Right atrium auricular region (tissue), 2 donors: ENCODE measurements around the gene KRT9. TPM values are rescaled to one million over a fixed set of nuclear protein-coding genes. Genes with fewer than 3 reads are reported as not detected.
"Not testable (repeated sequence)": the region's sequence is repeated elsewhere in the genome, so short reads cannot be mapped to it uniquely, and the experiment has no call there.

Experiments
- DNase-seq: peaks from one replicate; pipeline ENCODE4 v3.0.0-alpha.2; 2019; ENCODE audit warnings: low spot score
- H3K27ac ChIP-seq, 2 donors: fragments of 200-600 bp; sonication (generic); 1 replicate in 1 of 2; 2 replicates in 1 of 2; pipeline ENCODE4 v1.5.1; 2016 to 2019
- H3K27me3 ChIP-seq, 2 donors: fragments of 200-600 bp; sonication (generic); one replicate each; pipeline versions ENCODE4 v1.5.1 to v1.6.0; 2017 to 2019
- H3K36me3 ChIP-seq: fragments of 200-600 bp; sonication (generic); one replicate; pipeline ENCODE4 v1.5.1; 2016
- H3K4me1 ChIP-seq, 2 donors: fragments of 200-600 bp; sonication (generic); one replicate each; pipeline versions ENCODE4 v1.5.1 to v1.6.0; 2017 to 2019
- H3K4me3 ChIP-seq, 2 donors: fragments of 200-600 bp; sonication (generic); 1 replicate in 1 of 2; 2 replicates in 1 of 2; pipeline ENCODE4 v1.5.1; 2017 to 2019; ENCODE audit warnings: mild to moderate bottlenecking in 1 of 2, moderate library complexity in 1 of 2
- H3K9me3 ChIP-seq, 2 donors: fragments of 200-600 bp; sonication (generic); one replicate each; pipeline ENCODE4 v1.5.1; 2019
- total RNA-seq, 2 donors: library from RNA; depleted of rRNA; stranded (reverse); fragments of >200 nt; gene quantifications; one replicate each; pipeline ENCODE4 v1.1.0, GENCODE V29; 2016
- TF ChIP-seq, protein P1 (sequence below), 2 donors: fragments of 200-600 bp; sonication (generic); IDR thresholded peaks; one replicate each; pipeline ENCODE4 v1.5.1; 2019; ENCODE audit warnings: antibody characterized with exemption in 2 of 2

Gene KRT9
- total RNA-seq, 2 donors from 2014 or later: not detected

DNA sequence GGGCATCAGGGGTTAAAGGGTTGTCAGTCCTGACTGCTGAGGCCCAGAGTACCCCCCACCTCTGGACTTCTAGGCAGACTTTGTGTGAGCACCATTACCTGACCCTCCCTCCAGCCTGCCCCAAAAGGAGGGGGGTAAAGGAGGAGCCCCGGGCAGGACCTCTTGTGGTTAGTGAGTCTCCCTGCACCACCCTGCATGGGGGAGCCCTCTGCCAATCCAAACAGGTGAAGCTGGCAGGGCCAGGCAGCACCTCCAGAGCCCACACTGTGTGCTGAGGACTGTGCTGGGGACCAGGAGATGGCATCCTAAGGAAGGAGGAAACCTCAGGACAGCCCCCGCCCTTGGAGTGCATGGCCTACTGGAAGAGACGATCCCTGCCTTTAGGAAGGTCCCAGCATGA is 17.4 kb upstream of the KRT9 start:
- H3K4me3 ChIP-seq: no peak overlapping the region
- DNase-seq: no peak
- H3K27ac ChIP-seq: no peak overlapping the region
- no peaks in the 10 kb centered on the region for H3K36me3 ChIP-seq
- H3K9me3 ChIP-seq: no peaks in the 10 kb centered on the region
- H3K4me1 ChIP-seq: no peaks in the 10 kb centered on the region
- TF ChIP-seq, protein P1, sequence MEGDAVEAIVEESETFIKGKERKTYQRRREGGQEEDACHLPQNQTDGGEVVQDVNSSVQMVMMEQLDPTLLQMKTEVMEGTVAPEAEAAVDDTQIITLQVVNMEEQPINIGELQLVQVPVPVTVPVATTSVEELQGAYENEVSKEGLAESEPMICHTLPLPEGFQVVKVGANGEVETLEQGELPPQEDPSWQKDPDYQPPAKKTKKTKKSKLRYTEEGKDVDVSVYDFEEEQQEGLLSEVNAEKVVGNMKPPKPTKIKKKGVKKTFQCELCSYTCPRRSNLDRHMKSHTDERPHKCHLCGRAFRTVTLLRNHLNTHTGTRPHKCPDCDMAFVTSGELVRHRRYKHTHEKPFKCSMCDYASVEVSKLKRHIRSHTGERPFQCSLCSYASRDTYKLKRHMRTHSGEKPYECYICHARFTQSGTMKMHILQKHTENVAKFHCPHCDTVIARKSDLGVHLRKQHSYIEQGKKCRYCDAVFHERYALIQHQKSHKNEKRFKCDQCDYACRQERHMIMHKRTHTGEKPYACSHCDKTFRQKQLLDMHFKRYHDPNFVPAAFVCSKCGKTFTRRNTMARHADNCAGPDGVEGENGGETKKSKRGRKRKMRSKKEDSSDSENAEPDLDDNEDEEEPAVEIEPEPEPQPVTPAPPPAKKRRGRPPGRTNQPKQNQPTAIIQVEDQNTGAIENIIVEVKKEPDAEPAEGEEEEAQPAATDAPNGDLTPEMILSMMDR (IDR thresholded peaks at IDR 0.05): no peak
- H3K27me3 ChIP-seq: no peaks in the 10 kb centered on the region

- Histone ChIP-seq H3K4me3 (no peak overlapping the region), H3K27me3 (no peaks in the 10 kb centered on the region), H3K36me3 (no peaks in the 10 kb centered on the region), H3K9me3 (no peaks in the 10 kb centered on the region), H3K27ac (no peak overlapping the region), H3K4me1 (no peaks in the 10 kb centered on the region)
- no peak for DNase-seq
- TF ChIP-seq, protein P1 (IDR thresholded peaks at IDR 0.05): no peak
Observed at GRCh38 chr17:41588126-41588810, 16.4 kb upstream of the KRT9 start.

DNA sequence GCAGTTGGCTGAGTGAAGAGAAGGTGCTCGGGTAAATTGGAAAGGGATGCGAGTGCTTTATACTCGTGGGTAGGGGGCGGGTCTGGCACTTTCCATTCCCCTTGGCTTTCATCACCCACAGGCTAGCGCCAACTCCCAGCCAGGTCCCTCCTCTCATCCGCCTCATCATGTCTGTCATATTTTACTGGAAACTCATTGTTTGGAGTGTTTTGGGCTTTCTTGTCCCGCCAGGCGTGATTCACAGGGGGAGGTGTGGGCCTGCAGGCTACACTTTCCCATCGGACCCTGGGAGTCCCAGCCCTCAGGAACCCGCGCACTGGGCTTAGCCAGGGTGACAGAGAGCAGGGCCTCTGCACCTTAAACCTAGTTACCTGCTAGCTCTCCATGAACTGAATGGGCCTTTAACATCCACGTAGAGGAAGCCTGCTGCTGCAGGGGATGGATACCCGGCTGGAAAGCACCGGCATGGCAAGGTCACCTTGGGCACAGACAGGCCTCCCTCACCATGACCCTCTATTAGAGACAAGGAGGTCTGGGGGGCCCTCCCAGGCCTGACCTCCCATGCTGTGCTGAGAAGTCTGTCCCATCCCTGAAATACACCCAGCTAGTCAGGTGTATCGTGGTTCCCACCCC is 15.1 kb upstream of the KRT9 start, which contains the start of gene KRT14:
Gene KRT14, minus strand, starts transcription at position 33 of the 633 bp plus-strand sequence. CDS start 61 bp downstream, outside the sequence.
- no peaks in the 10 kb centered on the region for H3K4me1 ChIP-seq
- H3K27ac ChIP-seq: no peak within 1 kb of the TSS
- TF ChIP-seq, protein P1 (IDR thresholded peaks at IDR 0.05): no peak
- no peaks in the 10 kb centered on the region for H3K27me3 ChIP-seq
- no peaks in the 10 kb centered on the region for H3K9me3 ChIP-seq
- H3K36me3 ChIP-seq: no peaks in the 10 kb centered on the region
- no peak within 1 kb of the TSS for H3K4me3 ChIP-seq
- no peak for DNase-seq

DNA sequence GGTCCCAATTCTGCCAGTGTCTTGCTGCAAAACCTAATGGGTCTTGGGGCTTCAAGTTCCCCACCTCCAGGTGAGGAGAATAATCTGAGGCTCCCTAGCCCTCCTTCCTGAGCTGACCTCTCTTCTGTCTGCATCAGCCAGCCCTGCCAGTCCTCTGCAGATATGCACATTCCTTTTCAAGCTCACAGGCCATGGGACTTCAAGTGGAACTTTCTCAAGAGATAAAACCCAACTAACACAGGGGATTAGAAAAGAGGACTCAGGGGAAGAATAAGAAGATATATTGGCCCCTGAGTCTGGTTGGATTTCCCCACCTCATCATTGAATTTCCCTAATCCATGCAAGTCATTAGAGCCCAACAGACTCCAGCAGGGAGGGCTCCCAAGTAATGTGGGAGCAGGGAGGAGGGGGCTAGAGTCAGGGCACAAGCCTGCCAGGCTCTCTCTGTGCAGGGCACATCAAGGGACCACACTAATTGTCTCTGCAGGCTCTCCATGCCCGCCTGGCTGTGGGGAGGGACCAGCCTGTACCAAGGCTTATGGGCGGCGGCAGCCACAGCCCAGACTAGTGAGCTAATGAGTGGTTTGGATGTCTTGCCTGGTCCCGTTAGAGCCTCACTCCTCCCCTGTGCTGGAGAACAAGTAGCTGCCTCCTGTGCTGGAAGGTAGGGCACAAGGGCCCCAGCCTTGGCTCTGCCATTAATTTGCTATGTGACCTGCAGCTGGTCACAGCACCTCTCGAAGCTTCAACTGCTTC is 13.6 kb upstream of the KRT9 start:
- Histone ChIP-seq H3K27ac (no peak overlapping the region), H3K36me3 (no peaks in the 10 kb centered on the region), H3K9me3 (no peaks in the 10 kb centered on the region), H3K27me3 (no peaks in the 10 kb centered on the region), H3K4me1 (no peaks in the 10 kb centered on the region), H3K4me3 (no peak overlapping the region)
- DNase-seq: no peak
- TF ChIP-seq, protein P1 (IDR thresholded peaks at IDR 0.05): no peak

DNA sequence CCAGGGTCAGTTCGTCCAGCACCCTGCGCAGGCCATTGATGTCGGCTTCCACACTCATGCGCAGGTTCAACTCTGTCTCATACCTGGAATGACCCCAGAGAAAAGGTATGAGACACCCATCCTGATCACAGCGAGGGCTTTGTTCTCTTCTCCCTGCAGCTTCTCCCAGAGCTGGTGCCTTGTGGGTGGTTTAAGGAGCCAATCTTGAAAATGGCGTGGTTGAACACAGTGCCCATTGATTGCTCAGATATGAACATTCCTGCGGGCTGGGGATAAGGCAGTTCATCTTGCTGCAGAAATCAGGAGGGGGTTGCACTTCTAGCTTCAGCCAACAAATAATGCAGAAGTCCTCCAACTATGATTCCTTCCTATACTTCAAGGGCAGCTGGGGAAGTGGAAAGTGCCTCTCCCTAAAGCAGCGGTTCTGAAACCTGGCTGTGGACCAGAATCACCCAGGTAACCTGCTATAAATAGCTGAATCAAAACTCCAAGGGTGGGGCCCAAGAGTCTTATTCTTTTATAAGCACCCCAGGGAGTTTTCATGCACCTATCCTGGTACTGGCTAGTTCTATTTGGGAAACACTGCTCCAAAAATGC is 12.6 kb upstream of the KRT9 start:
- not testable (repeated sequence) for H3K4me3 ChIP-seq, H3K9me3 ChIP-seq, DNase-seq, H3K36me3 ChIP-seq, H3K27ac ChIP-seq, H3K4me1 ChIP-seq, H3K27me3 ChIP-seq
